HEK293 (cell line): ENCODE data around the gene KIDINS220.
"Not testable (repeated sequence)": the region's sequence is repeated elsewhere in the genome, so short reads cannot be mapped to it uniquely, and the experiment has no call there.

ENCODE experiments used
- CTCF ChIA-PET: fragments of 350-600 bp; formaldehyde crosslinking; extraction: SDS; loops from one replicate; lab custom pipeline; 2021; ENCODE audit warnings: antibody characterized with exemption; lab: Yijun Ruan, JAX
- POLR2A ChIA-PET: fragments of 300-600 bp; formaldehyde crosslinking; extraction: SDS; loops from one replicate; lab custom pipeline; 2020; ENCODE audit warnings: antibody characterized with exemption, inconsistent platforms; lab: Yijun Ruan, JAX
- H3K27ac ChIP-seq: fragments of 200-500 bp; sonication (Bioruptor generic); 2 replicates; pipeline ENCODE4 v1.5.1; 2014; ENCODE audit warnings: low read depth, low read length, control low read depth, inconsistent platforms; ENCODE audit errors: extremely low read depth
- H3K36me3 ChIP-seq, 2 experiments: fragments of 200-500 bp in 1 of 2; sonication (Bioruptor generic) in 1 of 2; 1 replicate in 1 of 2; 2 replicates in 1 of 2; pipeline ENCODE4 v1.5.1; 2014 to 2017; ENCODE audit warnings: inconsistent platforms in 2 of 2, low read length in 2 of 2; ENCODE audit not compliant: control insufficient read depth in 2 of 2, insufficient read depth in 1 of 2
- H3K4me1 ChIP-seq: fragments of 200-500 bp; sonication (Bioruptor generic); 2 replicates; pipeline ENCODE4 v1.5.1; 2014; ENCODE audit warnings: mild to moderate bottlenecking, low read length, inconsistent platforms; ENCODE audit not compliant: control insufficient read depth, insufficient read depth
- H3K4me3 ChIP-seq: 2 replicates; pipeline ENCODE4 v1.5.1; 2011; ENCODE audit warnings: low read depth, mild to moderate bottlenecking, control low read depth, low read length, moderate library complexity
- H3K9me3 ChIP-seq: fragments of 200-500 bp; sonication (Bioruptor generic); 2 replicates; pipeline ENCODE4 v1.5.1; 2014; ENCODE audit warnings: low read depth, low read length, inconsistent platforms; ENCODE audit not compliant: control insufficient read depth, insufficient read depth
- WT1 ChIP-seq: fragments of 450-650 bp; formaldehyde crosslinking; IDR thresholded peaks from 2 replicates; pipeline ENCODE4 v1.5.1; 2016; ENCODE audit warnings: missing biosample characterization, missing genetic modification characterization
- ZFHX2 ChIP-seq: fragments of 450-650 bp; formaldehyde crosslinking; conservative IDR thresholded peaks from 2 replicates; pipeline ENCODE4 v1.5.1; 2016; ENCODE audit warnings: missing biosample characterization, missing genetic modification characterization
- ZNF146 ChIP-seq: fragments of 450-650 bp; formaldehyde crosslinking; IDR thresholded peaks from 2 replicates; pipeline ENCODE4 v1.5.1; 2016; ENCODE audit warnings: missing biosample characterization, missing genetic modification characterization
- ZNF416 ChIP-seq: fragments of 450-650 bp; formaldehyde crosslinking; IDR thresholded peaks from 2 replicates; pipeline ENCODE4 v1.5.1; 2016; ENCODE audit warnings: missing biosample characterization, missing genetic modification characterization
- ZNF510 ChIP-seq: fragments of 450-650 bp; formaldehyde crosslinking; IDR thresholded peaks from 2 replicates; pipeline ENCODE4 v1.5.1; 2018; ENCODE audit warnings: mild to moderate bottlenecking, missing genetic modification characterization, missing biosample characterization; ENCODE audit not compliant: insufficient replicate concordance
- ZNF571 ChIP-seq: fragments of 450-650 bp; formaldehyde crosslinking; IDR thresholded peaks from 2 replicates; pipeline ENCODE4 v1.5.0; 2017; ENCODE audit warnings: missing biosample characterization, missing genetic modification characterization
- ZNF654 ChIP-seq: fragments of 450-650 bp; formaldehyde crosslinking; IDR thresholded peaks from 2 replicates; pipeline ENCODE4 v1.5.1; 2016; ENCODE audit warnings: low read depth, missing biosample characterization, missing genetic modification characterization
- ZNF830 ChIP-seq: fragments of 450-650 bp; IDR thresholded peaks from 2 replicates; pipeline ENCODE4 v1.5.0; 2018; ENCODE audit warnings: missing biosample characterization, missing genetic modification characterization, low read depth, mild to moderate bottlenecking, moderate library complexity
- ZSCAN23 ChIP-seq: fragments of 450-650 bp; formaldehyde crosslinking; IDR thresholded peaks from 2 replicates; pipeline ENCODE4 v1.5.1; 2016; ENCODE audit warnings: missing biosample characterization, missing genetic modification characterization
- TF ChIP-seq, protein P1 (sequence below): fragments of 450-650 bp; IDR thresholded peaks from 2 replicates; pipeline ENCODE4 v1.5.1; 2018; ENCODE audit warnings: missing biosample characterization, missing genetic modification characterization
- TF ChIP-seq, protein P2 (sequence below): fragments of 450-650 bp; formaldehyde crosslinking; IDR thresholded peaks from 2 replicates; pipeline ENCODE4 v1.5.1; 2016; ENCODE audit warnings: missing biosample characterization, missing genetic modification characterization
- TF ChIP-seq, protein P3 (sequence below): fragments of 450-650 bp; formaldehyde crosslinking; IDR thresholded peaks from 2 replicates; pipeline ENCODE4 v1.5.1; 2016; ENCODE audit warnings: missing biosample characterization, missing genetic modification characterization
- TF ChIP-seq, protein P4 (sequence below): fragments of 450-650 bp; formaldehyde crosslinking; conservative IDR thresholded peaks from 2 replicates; pipeline ENCODE4 v1.5.1; 2016; ENCODE audit warnings: low read depth, missing biosample characterization, missing genetic modification characterization

Gene KIDINS220

DNA sequence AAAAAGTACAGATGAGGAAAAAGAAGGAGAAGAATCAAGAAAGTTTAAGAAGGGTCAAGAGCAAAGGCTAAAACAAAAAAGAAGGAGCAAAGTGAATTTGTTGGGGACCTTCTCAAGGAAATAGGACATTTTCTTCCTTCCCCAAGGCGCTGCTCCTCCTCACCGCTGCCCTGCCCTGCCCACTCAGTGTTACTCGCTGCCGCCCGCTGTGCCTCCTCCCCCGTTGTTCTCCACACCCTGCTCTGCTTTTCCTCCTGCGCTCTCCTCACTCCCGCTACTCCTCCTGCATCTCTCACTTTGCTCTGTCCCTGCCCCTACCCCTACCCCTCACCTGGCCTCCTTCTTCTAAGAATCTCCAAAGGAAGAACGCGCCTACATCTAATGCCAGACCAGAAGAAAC is 104.8 kb downstream of the KIDINS220 start:
- Histone ChIP-seq H3K27ac (no peak overlapping the region), H3K9me3 (no peaks in the 10 kb centered on the region), H3K36me3 (peaks cover 12 to 49% of the 10 kb centered on the region in 2 experiments), H3K4me1 (no peaks in the 10 kb centered on the region), H3K4me3 (no peak overlapping the region)
- ChIA-PET POLR2A (interaction anchor here (0.6 kb wide), 1 partner anchor 10 kb away, joined by 5 read pairs; no protein-coding TSS in a partner anchor), CTCF (no interaction called here)
- no peak for TF ChIP-seq WT1 (tag by site-specific recombination)
- no peak for TF ChIP-seq ZSCAN23
- TF ChIP-seq ZFHX2 (tag by site-specific recombination): 0 out of 2 replicates have a peak, but pooled peaks have one; percentile 13
- TF ChIP-seq ZNF146 (tag by site-specific recombination): no peak

DNA sequence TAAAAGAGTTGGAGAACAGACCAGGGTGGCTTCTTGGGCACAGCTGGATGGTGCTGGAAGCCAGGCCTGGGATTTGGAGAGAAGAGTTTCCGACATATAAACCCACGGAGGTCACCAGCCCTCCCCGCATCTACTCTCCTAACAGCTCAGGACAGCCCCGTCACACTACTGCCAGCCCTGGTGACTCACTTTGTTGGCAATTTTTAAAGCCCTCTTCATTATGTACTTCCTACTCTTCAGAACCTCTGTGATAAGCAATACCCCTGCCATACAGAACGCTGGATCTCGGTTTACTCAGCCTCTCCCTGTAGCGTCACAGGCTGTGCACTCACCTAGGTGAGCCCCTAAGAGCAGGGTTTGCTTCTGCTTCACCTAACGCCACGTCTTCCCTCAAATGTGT is 107.5 kb downstream of the KIDINS220 start:
- ChIA-PET CTCF (interaction anchor here (1.1 kb wide), 1 partner anchor 32 kb away, joined by 3 read pairs; no protein-coding TSS in a partner anchor), POLR2A (no interaction called here)
- Histone ChIP-seq H3K36me3 (peaks cover 12 to 46% of the 10 kb centered on the region in 2 experiments), H3K27ac (no peak overlapping the region), H3K4me1 (no peaks in the 10 kb centered on the region), H3K9me3 (no peaks in the 10 kb centered on the region), H3K4me3 (no peak overlapping the region)
- TF ChIP-seq, protein P1, sequence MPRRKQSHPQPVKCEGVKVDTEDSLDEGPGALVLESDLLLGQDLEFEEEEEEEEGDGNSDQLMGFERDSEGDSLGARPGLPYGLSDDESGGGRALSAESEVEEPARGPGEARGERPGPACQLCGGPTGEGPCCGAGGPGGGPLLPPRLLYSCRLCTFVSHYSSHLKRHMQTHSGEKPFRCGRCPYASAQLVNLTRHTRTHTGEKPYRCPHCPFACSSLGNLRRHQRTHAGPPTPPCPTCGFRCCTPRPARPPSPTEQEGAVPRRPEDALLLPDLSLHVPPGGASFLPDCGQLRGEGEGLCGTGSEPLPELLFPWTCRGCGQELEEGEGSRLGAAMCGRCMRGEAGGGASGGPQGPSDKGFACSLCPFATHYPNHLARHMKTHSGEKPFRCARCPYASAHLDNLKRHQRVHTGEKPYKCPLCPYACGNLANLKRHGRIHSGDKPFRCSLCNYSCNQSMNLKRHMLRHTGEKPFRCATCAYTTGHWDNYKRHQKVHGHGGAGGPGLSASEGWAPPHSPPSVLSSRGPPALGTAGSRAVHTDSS (tag by site-specific recombination): no peak
- TF ChIP-seq ZNF510 (tag by site-specific recombination): no peak
- no peak for TF ChIP-seq ZNF830 (tag by site-specific recombination)
- TF ChIP-seq ZNF654: no peak
- TF ChIP-seq, protein P2, sequence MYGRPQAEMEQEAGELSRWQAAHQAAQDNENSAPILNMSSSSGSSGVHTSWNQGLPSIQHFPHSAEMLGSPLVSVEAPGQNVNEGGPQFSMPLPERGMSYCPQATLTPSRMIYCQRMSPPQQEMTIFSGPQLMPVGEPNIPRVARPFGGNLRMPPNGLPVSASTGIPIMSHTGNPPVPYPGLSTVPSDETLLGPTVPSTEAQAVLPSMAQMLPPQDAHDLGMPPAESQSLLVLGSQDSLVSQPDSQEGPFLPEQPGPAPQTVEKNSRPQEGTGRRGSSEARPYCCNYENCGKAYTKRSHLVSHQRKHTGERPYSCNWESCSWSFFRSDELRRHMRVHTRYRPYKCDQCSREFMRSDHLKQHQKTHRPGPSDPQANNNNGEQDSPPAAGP: no peak

DNA sequence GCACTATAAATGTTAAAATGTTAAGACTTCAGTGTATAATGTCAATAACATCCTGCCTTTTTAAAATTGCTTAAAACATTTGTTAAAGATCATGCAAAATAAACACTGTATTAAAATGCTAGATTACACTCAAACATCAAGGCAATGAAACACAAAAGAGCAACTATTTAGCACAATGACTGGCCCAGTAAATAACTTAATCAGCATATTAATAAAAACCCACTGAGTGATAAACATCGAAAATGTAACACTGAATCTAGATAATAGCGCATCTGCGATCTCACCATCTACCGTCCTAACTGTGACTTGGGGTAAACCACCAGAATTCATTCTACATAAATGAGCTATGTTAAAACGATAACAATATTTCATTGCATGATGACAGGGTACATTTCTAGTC is 108.3 kb downstream of the KIDINS220 start:
- H3K27ac ChIP-seq, H3K4me1 ChIP-seq, H3K4me3 ChIP-seq, H3K9me3 ChIP-seq, POLR2A ChIA-PET: not testable (repeated sequence)
- peaks cover 12 to 44% of the 10 kb centered on the region in 2 experiments for H3K36me3 ChIP-seq
- CTCF ChIA-PET: interaction anchor here (1.1 kb wide), 1 partner anchor 33 kb away, joined by 3 read pairs; no protein-coding TSS in a partner anchor

DNA sequence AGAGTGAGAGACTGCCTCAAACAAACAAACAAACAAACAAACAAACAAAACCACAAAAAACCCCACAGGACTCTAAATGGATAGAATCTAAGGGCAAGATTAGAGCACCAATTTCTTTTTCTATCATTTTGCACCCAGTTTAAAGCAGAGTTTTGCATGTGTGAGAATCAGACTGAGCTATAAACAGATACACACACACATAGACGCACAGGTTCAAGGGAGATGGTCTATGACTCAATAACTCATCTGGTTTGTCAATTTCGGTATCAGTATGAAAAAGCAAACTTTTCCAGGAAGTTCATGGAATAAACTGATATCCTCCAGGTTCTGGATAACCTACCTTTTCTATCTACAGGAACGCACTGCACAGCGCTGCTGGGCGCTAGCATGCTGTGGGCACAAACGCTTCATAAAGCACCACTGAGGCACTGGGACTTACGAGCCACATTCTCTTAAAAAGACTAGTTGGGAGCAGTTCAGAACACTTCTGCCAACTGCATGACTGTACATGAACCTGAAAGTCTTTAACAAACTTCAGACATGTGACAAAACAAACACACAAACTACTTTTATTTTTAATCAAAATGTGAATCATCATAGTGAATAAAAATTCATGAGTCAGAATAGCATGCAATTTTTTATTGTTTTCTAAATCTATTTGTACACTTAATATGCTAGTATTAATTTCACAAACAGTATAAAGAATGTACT is 109.0 kb downstream of the KIDINS220 start:
- Histone ChIP-seq H3K4me3 (no peak overlapping the region), H3K4me1 (no peaks in the 10 kb centered on the region), H3K36me3 (peaks cover 12 to 38% of the 10 kb centered on the region in 2 experiments), H3K9me3 (no peaks in the 10 kb centered on the region), H3K27ac (no peak overlapping the region)
- no peak for TF ChIP-seq ZNF416 (tag by site-specific recombination)
- no peak for TF ChIP-seq ZNF571 (tag by site-specific recombination)
- ChIA-PET CTCF (no interaction called here), POLR2A (no interaction called here)

DNA sequence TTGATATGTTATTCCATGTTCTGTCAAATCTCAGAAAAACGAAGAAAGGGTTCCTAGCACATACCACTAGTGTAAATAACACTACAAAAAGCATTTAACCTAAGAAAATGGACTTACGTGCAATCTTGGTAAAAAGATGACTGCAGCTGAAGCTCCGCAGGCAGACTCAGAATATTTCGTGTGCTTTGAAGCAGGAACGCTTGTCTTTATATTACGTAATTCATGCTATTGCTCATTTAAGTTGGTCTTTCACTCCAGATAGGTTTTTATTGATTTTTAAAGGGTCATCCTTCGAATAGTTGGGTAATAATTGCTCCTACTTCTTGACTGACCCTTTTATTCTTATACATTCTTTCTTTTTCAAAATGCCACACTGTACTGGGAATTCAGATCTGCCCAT is 111.6 kb downstream of the KIDINS220 start:
- TF ChIP-seq, protein P3, sequence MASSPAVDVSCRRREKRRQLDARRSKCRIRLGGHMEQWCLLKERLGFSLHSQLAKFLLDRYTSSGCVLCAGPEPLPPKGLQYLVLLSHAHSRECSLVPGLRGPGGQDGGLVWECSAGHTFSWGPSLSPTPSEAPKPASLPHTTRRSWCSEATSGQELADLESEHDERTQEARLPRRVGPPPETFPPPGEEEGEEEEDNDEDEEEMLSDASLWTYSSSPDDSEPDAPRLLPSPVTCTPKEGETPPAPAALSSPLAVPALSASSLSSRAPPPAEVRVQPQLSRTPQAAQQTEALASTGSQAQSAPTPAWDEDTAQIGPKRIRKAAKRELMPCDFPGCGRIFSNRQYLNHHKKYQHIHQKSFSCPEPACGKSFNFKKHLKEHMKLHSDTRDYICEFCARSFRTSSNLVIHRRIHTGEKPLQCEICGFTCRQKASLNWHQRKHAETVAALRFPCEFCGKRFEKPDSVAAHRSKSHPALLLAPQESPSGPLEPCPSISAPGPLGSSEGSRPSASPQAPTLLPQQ: 0 out of 2 replicates have a peak, but pooled peaks have one; percentile 19
- TF ChIP-seq, protein P4, sequence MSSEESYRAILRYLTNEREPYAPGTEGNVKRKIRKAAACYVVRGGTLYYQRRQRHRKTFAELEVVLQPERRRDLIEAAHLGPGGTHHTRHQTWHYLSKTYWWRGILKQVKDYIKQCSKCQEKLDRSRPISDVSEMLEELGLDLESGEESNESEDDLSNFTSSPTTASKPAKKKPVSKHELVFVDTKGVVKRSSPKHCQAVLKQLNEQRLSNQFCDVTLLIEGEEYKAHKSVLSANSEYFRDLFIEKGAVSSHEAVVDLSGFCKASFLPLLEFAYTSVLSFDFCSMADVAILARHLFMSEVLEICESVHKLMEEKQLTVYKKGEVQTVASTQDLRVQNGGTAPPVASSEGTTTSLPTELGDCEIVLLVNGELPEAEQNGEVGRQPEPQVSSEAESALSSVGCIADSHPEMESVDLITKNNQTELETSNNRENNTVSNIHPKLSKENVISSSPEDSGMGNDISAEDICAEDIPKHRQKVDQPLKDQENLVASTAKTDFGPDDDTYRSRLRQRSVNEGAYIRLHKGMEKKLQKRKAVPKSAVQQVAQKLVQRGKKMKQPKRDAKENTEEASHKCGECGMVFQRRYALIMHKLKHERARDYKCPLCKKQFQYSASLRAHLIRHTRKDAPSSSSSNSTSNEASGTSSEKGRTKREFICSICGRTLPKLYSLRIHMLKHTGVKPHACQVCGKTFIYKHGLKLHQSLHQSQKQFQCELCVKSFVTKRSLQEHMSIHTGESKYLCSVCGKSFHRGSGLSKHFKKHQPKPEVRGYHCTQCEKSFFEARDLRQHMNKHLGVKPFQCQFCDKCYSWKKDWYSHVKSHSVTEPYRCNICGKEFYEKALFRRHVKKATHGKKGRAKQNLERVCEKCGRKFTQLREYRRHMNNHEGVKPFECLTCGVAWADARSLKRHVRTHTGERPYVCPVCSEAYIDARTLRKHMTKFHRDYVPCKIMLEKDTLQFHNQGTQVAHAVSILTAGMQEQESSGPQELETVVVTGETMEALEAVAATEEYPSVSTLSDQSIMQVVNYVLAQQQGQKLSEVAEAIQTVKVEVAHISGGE (tag by site-specific recombination): no peak
- H3K4me3 ChIP-seq: no peak overlapping the region
- no peaks in the 10 kb centered on the region for H3K4me1 ChIP-seq
- H3K27ac ChIP-seq: no peak overlapping the region
- POLR2A ChIA-PET: no interaction called here
- CTCF ChIA-PET: interaction anchor here (0.5 to 0.7 kb wide), 2 partner anchors 489 to 733 kb away, joined by 3 to 4 read pairs; no protein-coding TSS in a partner anchor
- H3K36me3 ChIP-seq: peaks cover 0 to 14% of the 10 kb centered on the region in 2 experiments; a peak in 1 of 3 replicates
- H3K9me3 ChIP-seq: no peaks in the 10 kb centered on the region
